Measurements from ENCODE around the gene SEC24D. TPM values are rescaled to one million over a fixed set of nuclear protein-coding genes. Genes with fewer than 3 reads are reported as not detected.

Gene SEC24D
- total RNA-seq, 1 donor from 2014 or later: 65.9 TPM

- DNase-seq: no peak
Observed at GRCh38 chr4:118842055-118842454, 6.1 kb upstream of the SEC24D start.

- DNase-seq: peak; percentile 50
Observed at GRCh38 chr4:118839221-118839927, 3.4 kb upstream of the SEC24D start.

GRCh38 chr4:118837121-118837507 is 1.2 kb upstream of the SEC24D start:
- DNase-seq: no peak

GRCh38 chr4:118836301-118837120 is 585 bp upstream of the SEC24D start:
- peak; percentile 82 for DNase-seq

GRCh38 chr4:118834960-118835569 is 861 bp downstream of the SEC24D start:
- peak; percentile 85 for DNase-seq

- DNase-seq: no peak
Observed at GRCh38 chr4:118834070-118834469, 1.9 kb downstream of the SEC24D start.

- no peak for DNase-seq
Observed at GRCh38 chr4:118833192-118833820, 2.6 kb downstream of the SEC24D start.

GRCh38 chr4:118829107-118829506 is 6.8 kb downstream of the SEC24D start:
- no peak for DNase-seq

- DNase-seq: no peak
Observed at GRCh38 chr4:118826723-118827444, 9.0 kb downstream of the SEC24D start.

- no peak for DNase-seq
Observed at GRCh38 chr4:118825799-118826198, 10.1 kb downstream of the SEC24D start.

GRCh38 chr4:118824141-118824540 is 11.8 kb downstream of the SEC24D start:
- no peak for DNase-seq

- no peak for DNase-seq
Observed at GRCh38 chr4:118823471-118823870, 12.5 kb downstream of the SEC24D start.

- no peak for DNase-seq
Observed at GRCh38 chr4:118821590-118822293, 14.2 kb downstream of the SEC24D start.

- no peak for DNase-seq
Observed at GRCh38 chr4:118817178-118817930, 18.6 kb downstream of the SEC24D start.

- no peak for DNase-seq
Observed at GRCh38 chr4:118816538-118817177, 19.3 kb downstream of the SEC24D start.

GRCh38 chr4:118814891-118815290 is 21.0 kb downstream of the SEC24D start:
- DNase-seq: no peak

- peak; percentile 37 for DNase-seq
Observed at GRCh38 chr4:118814058-118814457, 21.9 kb downstream of the SEC24D start.

GRCh38 chr4:118813561-118813960 is 22.4 kb downstream of the SEC24D start:
- DNase-seq: no peak

- DNase-seq: no peak
Observed at GRCh38 chr4:118811832-118812231, 24.1 kb downstream of the SEC24D start.

Data from tongue (tissue), 2 donors.